SK-MEL-5 (cell line): ENCODE data around the gene SLCO2B1. TPM values are rescaled to one million over a fixed set of nuclear protein-coding genes. Genes with fewer than 3 reads are reported as not detected.

Source experiments
- DNase-seq: peaks from one replicate; pipeline ENCODE4 v3.0.0-alpha.2; 2016; ENCODE audit warnings: low read depth, low spot score
- in situ Hi-C: cut with HindIII; loops from 2 replicates; pipeline ENCODE4 v1.10.0; 2016; ENCODE audit warnings: low sequenced_read_pairs, high pct_unique_total_duplicates, low pct_unique_long_range_greater_than_20kb
- total RNA-seq: library from RNA; depleted of rRNA; stranded (reverse); fragments of >200 nt; shearing (Covaris generic); gene quantifications from 2 replicates; pipeline ENCODE4 v1.2.3, GENCODE V29; 2014

Gene SLCO2B1
- total RNA-seq, 1 experiment from 2014 or later = 0.13 TPM

- DNase-seq = peak; percentile 29
- in situ Hi-C loops = loop anchor here (25.0 kb wide), 1 partner anchor 112 kb away; no protein-coding TSS in a partner anchor
These were observed 73.2 kb downstream of the SLCO2B1 start for GRCh38 chr11:75223954-75224643.

GRCh38 chr11:75225794-75226193 is 74.9 kb downstream of the SLCO2B1 start:
- in situ Hi-C loops = no loop called here
- no peak for DNase-seq

GRCh38 chr11:75229466-75229865 is 78.6 kb downstream of the SLCO2B1 start:
- no peak for DNase-seq
- in situ Hi-C loops = no loop called here

GRCh38 chr11:75230621-75231020 is 79.7 kb downstream of the SLCO2B1 start:
- in situ Hi-C loops = no loop called here
- no peak for DNase-seq

- in situ Hi-C loops = no loop called here
- peak; percentile 58 for DNase-seq
These were observed 82.9 kb downstream of the SLCO2B1 start for GRCh38 chr11:75233754-75234172.

- DNase-seq = no peak
- in situ Hi-C loops = no loop called here
These were observed 85.2 kb downstream of the SLCO2B1 start for GRCh38 chr11:75236062-75236461.

GRCh38 chr11:75237050-75237449 is 86.1 kb downstream of the SLCO2B1 start:
- in situ Hi-C loops = no loop called here
- no peak for DNase-seq

- in situ Hi-C loops = no loop called here
These were observed 87.9 kb downstream of the SLCO2B1 start for GRCh38 chr11:75238595-75239440.

GRCh38 chr11:75239531-75240290 is 88.8 kb downstream of the SLCO2B1 start:
- DNase-seq = no peak
- in situ Hi-C loops = no loop called here

More at GRCh38 chr11:75238595-75239440, 87.9 kb downstream of the SLCO2B1 start:
- no peak for DNase-seq

- in situ Hi-C loops = no loop called here
- DNase-seq = peak; percentile 49
These were observed 89.6 kb downstream of the SLCO2B1 start, which contains the start of gene TPBGL for GRCh38 chr11:75240311-75241035. Gene TPBGL (plus strand): TSS chr11:75240774. CDS start chr11:75241050, 276 bp downstream.

GRCh38 chr11:75241036-75241905 is 90.4 kb downstream of the SLCO2B1 start:
- in situ Hi-C loops = no loop called here
- DNase-seq = peak; percentile 91

GRCh38 chr11:75241906-75242644 is 91.2 kb downstream of the SLCO2B1 start:
- in situ Hi-C loops = no loop called here
- no peak for DNase-seq

GRCh38 chr11:75242722-75243600 is 92.1 kb downstream of the SLCO2B1 start:
- in situ Hi-C loops = no loop called here
- DNase-seq = no peak

- in situ Hi-C loops = no loop called here
- no peak for DNase-seq
These were observed 93.3 kb downstream of the SLCO2B1 start for GRCh38 chr11:75244052-75244814.
